Loucy (cell line): ENCODE measurements around the gene AAR2.

Experiments
- H2AFZ ChIP-seq: fragments of 200-600 bp; sonication (generic); 2 replicates; pipeline ENCODE4 v1.6.0; 2016; ENCODE audit warnings: antibody characterized with exemption, mild to moderate bottlenecking, low read length, moderate library complexity
- H3F3A ChIP-seq: fragments of 200-600 bp; 2 replicates; pipeline ENCODE4 v1.6.0; 2016; ENCODE audit warnings: antibody characterized with exemption, low read depth, mild to moderate bottlenecking
- H3K27me3 ChIP-seq: fragments of 200-600 bp; sonication (generic); 2 replicates; pipeline ENCODE4 v1.6.1; 2014; ENCODE audit warnings: low read length, mild to moderate bottlenecking; ENCODE audit not compliant: insufficient read depth, poor library complexity, severe bottlenecking
- H3K36me3 ChIP-seq: fragments of 200-600 bp; sonication (generic); 2 replicates; pipeline ENCODE4 v1.6.1; 2016; ENCODE audit warnings: low read length; ENCODE audit not compliant: insufficient read depth
- H3K4me1 ChIP-seq: fragments of 200-600 bp; sonication (generic); 2 replicates; pipeline ENCODE4 v1.5.1; 2014; ENCODE audit warnings: low read length, mild to moderate bottlenecking; ENCODE audit not compliant: insufficient read depth, poor library complexity, severe bottlenecking
- H3K4me2 ChIP-seq: fragments of 200-600 bp; sonication (generic); 2 replicates; pipeline ENCODE4 v1.6.0; 2014; ENCODE audit warnings: antibody characterized with exemption, low read length, low read depth, mild to moderate bottlenecking; ENCODE audit not compliant: poor library complexity, severe bottlenecking
- H3K4me3 ChIP-seq: fragments of 200-600 bp; sonication (generic); 2 replicates; pipeline ENCODE4 v1.5.1; 2014; ENCODE audit warnings: low read length, mild to moderate bottlenecking, mixed read lengths; ENCODE audit not compliant: poor library complexity, severe bottlenecking
- H3K79me2 ChIP-seq: fragments of 200-600 bp; sonication (generic); 2 replicates; pipeline ENCODE4 v1.6.1; 2014; ENCODE audit warnings: low read length; ENCODE audit not compliant: insufficient read depth
- H3K9ac ChIP-seq: fragments of 200-600 bp; sonication (generic); 2 replicates; pipeline ENCODE4 v1.6.0; 2014; ENCODE audit warnings: mild to moderate bottlenecking, low read depth, low read length, moderate library complexity; ENCODE audit not compliant: poor library complexity, severe bottlenecking
- H3K9me2 ChIP-seq: fragments of 200-600 bp; sonication (generic); replicated peaks from 2 replicates; pipeline ENCODE4 v1.6.1; 2016; ENCODE audit warnings: low read depth, low read length, mixed read lengths
- H3K9me3 ChIP-seq: fragments of 200-600 bp; sonication (generic); 2 replicates; pipeline ENCODE4 v1.6.1; 2014; ENCODE audit warnings: mild to moderate bottlenecking, antibody characterized with exemption, low read length, low read depth; ENCODE audit not compliant: insufficient read depth
- H4K20me1 ChIP-seq: fragments of 200-600 bp; sonication (generic); 2 replicates; pipeline ENCODE4 v1.6.0; 2014; ENCODE audit warnings: antibody characterized with exemption, low read length, mild to moderate bottlenecking; ENCODE audit not compliant: insufficient read depth, poor library complexity, severe bottlenecking
- EZH2phosphoT487 ChIP-seq: fragments of 200-600 bp; IDR thresholded peaks from 2 replicates; pipeline ENCODE4 v1.6.1; 2018; ENCODE audit warnings: antibody characterized with exemption, mild to moderate bottlenecking, moderate library complexity, borderline replicate concordance
- TF ChIP-seq, protein P1 (sequence below): fragments of 200-600 bp; sonication (generic); conservative IDR thresholded peaks from 2 replicates; pipeline ENCODE4 v1.5.1; 2014; ENCODE audit warnings: mild to moderate bottlenecking, antibody characterized with exemption, low read length

The AAR2 gene

DNA sequence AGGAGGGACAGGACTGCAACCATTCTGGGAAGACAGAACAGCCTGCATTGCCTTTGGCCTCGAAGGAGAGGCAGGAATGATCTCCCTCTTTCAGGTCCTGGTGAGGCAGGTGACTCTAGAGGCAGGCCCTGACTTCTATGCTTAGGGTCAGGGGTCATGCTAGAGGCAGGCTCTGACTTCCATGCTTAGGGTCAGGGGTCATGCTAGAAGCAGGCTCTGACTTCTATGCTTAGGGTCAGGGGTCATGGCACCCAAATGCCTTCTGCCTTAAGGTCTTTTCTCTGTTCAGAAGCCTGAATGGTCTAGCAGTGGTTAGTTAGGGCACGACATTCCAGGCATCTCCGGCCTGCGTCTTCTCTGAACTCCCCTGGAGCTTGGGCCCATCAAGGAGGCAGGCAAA lies 35.1 kb upstream of the AAR2 start:
- Histone ChIP-seq H3K27me3 (no peaks in the 10 kb centered on the region), H3K9ac (no peak overlapping the region), H3K4me2 (no peak overlapping the region), H3F3A (no peaks in the 10 kb centered on the region), H3K9me3 (no peaks in the 10 kb centered on the region), H3K4me1 (no peaks in the 10 kb centered on the region), H4K20me1 (no peaks in the 10 kb centered on the region), H2AFZ (no peak overlapping the region), H3K36me3 (no peaks in the 10 kb centered on the region), H3K9me2 (no peaks in the 10 kb centered on the region), H3K79me2 (no peaks in the 10 kb centered on the region), H3K4me3 (no peak overlapping the region)
- TF ChIP-seq, protein P1, sequence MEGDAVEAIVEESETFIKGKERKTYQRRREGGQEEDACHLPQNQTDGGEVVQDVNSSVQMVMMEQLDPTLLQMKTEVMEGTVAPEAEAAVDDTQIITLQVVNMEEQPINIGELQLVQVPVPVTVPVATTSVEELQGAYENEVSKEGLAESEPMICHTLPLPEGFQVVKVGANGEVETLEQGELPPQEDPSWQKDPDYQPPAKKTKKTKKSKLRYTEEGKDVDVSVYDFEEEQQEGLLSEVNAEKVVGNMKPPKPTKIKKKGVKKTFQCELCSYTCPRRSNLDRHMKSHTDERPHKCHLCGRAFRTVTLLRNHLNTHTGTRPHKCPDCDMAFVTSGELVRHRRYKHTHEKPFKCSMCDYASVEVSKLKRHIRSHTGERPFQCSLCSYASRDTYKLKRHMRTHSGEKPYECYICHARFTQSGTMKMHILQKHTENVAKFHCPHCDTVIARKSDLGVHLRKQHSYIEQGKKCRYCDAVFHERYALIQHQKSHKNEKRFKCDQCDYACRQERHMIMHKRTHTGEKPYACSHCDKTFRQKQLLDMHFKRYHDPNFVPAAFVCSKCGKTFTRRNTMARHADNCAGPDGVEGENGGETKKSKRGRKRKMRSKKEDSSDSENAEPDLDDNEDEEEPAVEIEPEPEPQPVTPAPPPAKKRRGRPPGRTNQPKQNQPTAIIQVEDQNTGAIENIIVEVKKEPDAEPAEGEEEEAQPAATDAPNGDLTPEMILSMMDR = no peak
- TF ChIP-seq EZH2phosphoT487 = no peak

DNA sequence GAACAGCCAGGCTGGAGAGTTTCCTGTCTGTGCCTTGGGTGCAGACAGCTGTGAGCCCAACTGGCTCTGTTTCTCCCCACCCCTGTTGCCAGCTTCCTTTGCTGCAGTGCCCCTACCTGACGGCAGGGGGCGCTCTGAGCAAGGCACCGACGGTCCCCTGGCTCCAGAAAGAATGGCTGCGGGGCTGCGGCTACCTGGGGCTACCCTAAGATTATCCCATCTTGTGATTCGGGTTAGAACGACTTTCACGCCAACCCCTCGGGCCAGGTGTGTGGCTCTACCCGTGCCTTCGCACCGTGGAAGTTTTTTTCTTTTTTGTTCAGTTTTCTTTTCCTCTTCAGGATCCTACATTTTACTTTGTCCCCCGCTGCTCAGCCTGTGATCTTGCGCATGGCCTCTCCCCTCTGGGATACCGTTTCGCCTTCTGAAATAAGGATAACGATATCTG lies 33.4 kb upstream of the AAR2 start:
- H3K9me2 ChIP-seq = no peaks in the 10 kb centered on the region
- no peaks in the 10 kb centered on the region for H3F3A ChIP-seq
- TF ChIP-seq EZH2phosphoT487 = no peak
- TF ChIP-seq, protein P1 = peak; percentile 97
- H3K79me2 ChIP-seq = no peaks in the 10 kb centered on the region
- no peaks in the 10 kb centered on the region for H4K20me1 ChIP-seq
- H3K9ac ChIP-seq = no peak overlapping the region
- no peaks in the 10 kb centered on the region for H3K36me3 ChIP-seq
- H3K4me2 ChIP-seq = peak overlapping the region; percentile 31
- H3K4me1 ChIP-seq = no peaks in the 10 kb centered on the region
- H3K9me3 ChIP-seq = no peaks in the 10 kb centered on the region
- peak overlapping the region; percentile 75 for H2AFZ ChIP-seq
- H3K4me3 ChIP-seq = peak overlapping the region; percentile 29
- H3K27me3 ChIP-seq = no peaks in the 10 kb centered on the region

DNA sequence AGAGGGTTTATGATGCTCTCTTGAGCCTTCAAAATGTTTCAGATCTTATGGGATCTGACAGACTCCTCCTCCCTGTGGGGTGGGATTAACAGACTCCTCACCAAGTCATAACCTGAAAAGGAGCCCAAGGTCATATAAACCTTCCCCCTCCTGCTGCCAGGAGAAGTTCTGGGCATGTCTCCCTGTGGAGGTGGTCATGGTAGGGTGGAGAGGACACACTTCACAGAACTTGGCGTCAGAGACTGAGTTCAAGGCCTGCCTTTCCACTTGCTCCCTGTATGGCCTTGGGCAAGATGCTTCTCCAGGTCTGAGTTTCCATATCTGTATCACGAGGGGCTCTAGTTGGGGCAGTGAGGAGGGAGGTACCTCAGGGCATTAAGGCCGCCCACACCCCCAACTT lies 32.4 kb upstream of the AAR2 start:
- Histone ChIP-seq H3K27me3 (no peaks in the 10 kb centered on the region), H3K9ac (no peak overlapping the region), H3K9me2 (no peaks in the 10 kb centered on the region), H3K9me3 (no peaks in the 10 kb centered on the region), H3K4me1 (no peaks in the 10 kb centered on the region), H3K4me2 (no peak overlapping the region), H2AFZ (peak overlapping the region; percentile 75; the same call in 1 of the 2 replicates), H3F3A (no peaks in the 10 kb centered on the region), H3K4me3 (no peak overlapping the region), H3K36me3 (no peaks in the 10 kb centered on the region), H3K79me2 (no peaks in the 10 kb centered on the region), H4K20me1 (no peaks in the 10 kb centered on the region)
- TF ChIP-seq, protein P1 = no peak
- TF ChIP-seq EZH2phosphoT487 = no peak
